Progenitor cell of endocrine pancreas (in vitro differentiated cells): ENCODE measurements around the gene UBAP1L. TPM values are rescaled to one million over a fixed set of nuclear protein-coding genes. Genes with fewer than 3 reads are reported as not detected.
A peak's percentile ranks its signal among the peaks of the same experiment; 100 is the strongest.
"Not testable (repeated sequence)": the region's sequence is repeated elsewhere in the genome, so short reads cannot be mapped to it uniquely, and the experiment has no call there.

ENCODE experiments used
- DNase-seq: peaks from one replicate; pipeline ENCODE4 v3.0.0; 2021; ENCODE audit warnings: low spot score; ENCODE audit not compliant: unreplicated experiment
- H3K27ac Mint-ChIP-seq: 2 replicates; pipeline ENCODE4 v1.8.0; 2021; ENCODE audit warnings: mild to moderate bottlenecking, moderate library complexity, mixed read lengths
- H3K27me3 Mint-ChIP-seq: 2 replicates; pipeline ENCODE4 v1.8.0; 2021; ENCODE audit warnings: mixed read lengths
- H3K36me3 Mint-ChIP-seq: 2 replicates; pipeline ENCODE4 v1.8.0; 2022; ENCODE audit warnings: mixed read lengths; ENCODE audit not compliant: insufficient read depth
- H3K4me1 Mint-ChIP-seq: 2 replicates; pipeline ENCODE4 v1.8.0; 2021; ENCODE audit warnings: low read depth, mixed read lengths
- H3K4me3 Mint-ChIP-seq: 2 replicates; pipeline ENCODE4 v1.8.0; 2021; ENCODE audit warnings: low read depth, mild to moderate bottlenecking, moderate library complexity, mixed read lengths
- H3K9me3 Mint-ChIP-seq: 2 replicates; pipeline ENCODE4 v1.8.0; 2021; ENCODE audit warnings: low read depth, mixed read lengths
- total RNA-seq: library from RNA; stranded (reverse); gene quantifications from 2 replicates; pipeline ENCODE4 v1.2.1, GENCODE V29; 2021
- TF ChIP-seq, protein P1 (sequence below): fragments of 200-600 bp; sonication (generic); IDR thresholded peaks from one replicate; pipeline ENCODE4 v1.5.0; 2021; ENCODE audit warnings: antibody characterized with exemption, mild to moderate bottlenecking; ENCODE audit not compliant: unreplicated experiment

UBAP1L gene
- total RNA-seq, 1 donor from 2014 or later = 5.8 TPM

DNA sequence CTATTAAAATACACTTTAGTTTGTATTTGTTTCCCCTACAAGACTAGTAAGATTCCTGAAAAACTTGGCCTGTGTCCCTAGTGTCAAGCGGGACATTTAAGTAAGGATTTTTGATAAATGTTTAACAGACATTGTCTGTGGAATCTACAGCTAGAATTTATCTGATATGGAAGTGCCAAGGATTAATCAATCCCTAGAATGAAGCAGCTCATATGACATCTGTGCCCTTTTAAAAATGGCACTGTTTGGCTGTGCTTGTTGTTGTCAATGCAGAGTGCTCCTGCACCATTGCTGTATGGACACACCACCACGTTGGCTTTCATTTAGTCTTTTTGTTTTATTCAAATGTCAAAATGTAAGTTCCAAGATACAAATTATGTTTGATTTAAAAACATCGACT, 32.9 kb upstream of the UBAP1L start:
- H3K9me3 Mint-ChIP-seq = no peaks in the 10 kb centered on the region
- TF ChIP-seq, protein P1, sequence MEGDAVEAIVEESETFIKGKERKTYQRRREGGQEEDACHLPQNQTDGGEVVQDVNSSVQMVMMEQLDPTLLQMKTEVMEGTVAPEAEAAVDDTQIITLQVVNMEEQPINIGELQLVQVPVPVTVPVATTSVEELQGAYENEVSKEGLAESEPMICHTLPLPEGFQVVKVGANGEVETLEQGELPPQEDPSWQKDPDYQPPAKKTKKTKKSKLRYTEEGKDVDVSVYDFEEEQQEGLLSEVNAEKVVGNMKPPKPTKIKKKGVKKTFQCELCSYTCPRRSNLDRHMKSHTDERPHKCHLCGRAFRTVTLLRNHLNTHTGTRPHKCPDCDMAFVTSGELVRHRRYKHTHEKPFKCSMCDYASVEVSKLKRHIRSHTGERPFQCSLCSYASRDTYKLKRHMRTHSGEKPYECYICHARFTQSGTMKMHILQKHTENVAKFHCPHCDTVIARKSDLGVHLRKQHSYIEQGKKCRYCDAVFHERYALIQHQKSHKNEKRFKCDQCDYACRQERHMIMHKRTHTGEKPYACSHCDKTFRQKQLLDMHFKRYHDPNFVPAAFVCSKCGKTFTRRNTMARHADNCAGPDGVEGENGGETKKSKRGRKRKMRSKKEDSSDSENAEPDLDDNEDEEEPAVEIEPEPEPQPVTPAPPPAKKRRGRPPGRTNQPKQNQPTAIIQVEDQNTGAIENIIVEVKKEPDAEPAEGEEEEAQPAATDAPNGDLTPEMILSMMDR = no peak
- H3K4me1 Mint-ChIP-seq = no peaks in the 10 kb centered on the region
- H3K36me3 Mint-ChIP-seq = peaks cover 11% of the 10 kb centered on the region
- H3K27ac Mint-ChIP-seq = no peak overlapping the region
- H3K4me3 Mint-ChIP-seq = no peak overlapping the region
- no peaks in the 10 kb centered on the region for H3K27me3 Mint-ChIP-seq
- no peak for DNase-seq

DNA sequence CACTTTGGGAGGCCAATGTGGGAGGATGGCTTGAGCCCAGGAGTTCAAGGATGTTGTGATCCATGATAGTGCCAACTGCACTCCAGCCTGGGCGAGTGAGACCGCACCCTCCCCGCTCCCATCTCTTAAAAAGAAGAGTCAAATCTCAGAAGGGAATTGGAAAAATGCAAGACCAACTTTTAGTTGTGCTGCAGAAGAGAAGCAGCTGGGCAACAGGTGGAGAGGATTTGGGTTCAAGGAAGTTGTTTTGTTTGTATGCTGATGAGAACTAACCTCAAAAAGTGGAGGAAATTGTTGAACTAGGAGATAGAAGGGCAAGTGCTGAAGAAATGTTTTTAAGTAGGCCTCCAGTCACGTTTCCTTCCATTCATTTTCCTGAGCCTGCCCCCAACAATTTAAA, 31.4 kb upstream of the UBAP1L start:
- Mint-ChIP-seq H3K27ac (no peak overlapping the region), H3K27me3 (no peaks in the 10 kb centered on the region)

DNA sequence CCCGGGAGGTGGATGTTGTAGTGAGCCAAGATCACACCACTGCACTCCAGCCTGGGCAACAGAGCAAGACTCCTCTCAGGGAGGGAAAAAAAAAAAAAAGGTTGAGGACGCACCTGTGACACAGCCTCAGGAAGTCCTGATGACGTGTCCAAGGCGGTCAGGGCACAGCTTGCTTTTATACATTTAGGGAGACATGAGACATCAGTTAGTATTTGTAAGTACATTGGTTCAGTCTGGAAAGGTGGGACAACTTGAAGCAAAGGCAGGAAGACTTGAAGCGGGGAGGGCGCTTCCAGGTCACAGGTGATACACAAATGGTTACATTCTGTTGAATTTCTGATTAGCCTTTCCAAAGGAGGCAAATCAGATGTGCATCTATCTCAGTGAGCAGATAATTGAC, 23.6 kb upstream of the UBAP1L start:
- not testable (repeated sequence) for H3K4me3 Mint-ChIP-seq, H3K4me1 Mint-ChIP-seq, DNase-seq, H3K27ac Mint-ChIP-seq, H3K27me3 Mint-ChIP-seq
- peaks cover 10% of the 10 kb centered on the region for H3K36me3 Mint-ChIP-seq
- H3K9me3 Mint-ChIP-seq = peaks cover 14% of the 10 kb centered on the region

More for the DNA sequence above, 31.4 kb upstream of the UBAP1L start:
- H3K4me3 Mint-ChIP-seq = no peak overlapping the region
- DNase-seq = no peak
- peaks cover 8% of the 10 kb centered on the region for H3K36me3 Mint-ChIP-seq
- no peaks in the 10 kb centered on the region for H3K4me1 Mint-ChIP-seq
- TF ChIP-seq, protein P1 = no peak
- H3K9me3 Mint-ChIP-seq = no peaks in the 10 kb centered on the region

DNA sequence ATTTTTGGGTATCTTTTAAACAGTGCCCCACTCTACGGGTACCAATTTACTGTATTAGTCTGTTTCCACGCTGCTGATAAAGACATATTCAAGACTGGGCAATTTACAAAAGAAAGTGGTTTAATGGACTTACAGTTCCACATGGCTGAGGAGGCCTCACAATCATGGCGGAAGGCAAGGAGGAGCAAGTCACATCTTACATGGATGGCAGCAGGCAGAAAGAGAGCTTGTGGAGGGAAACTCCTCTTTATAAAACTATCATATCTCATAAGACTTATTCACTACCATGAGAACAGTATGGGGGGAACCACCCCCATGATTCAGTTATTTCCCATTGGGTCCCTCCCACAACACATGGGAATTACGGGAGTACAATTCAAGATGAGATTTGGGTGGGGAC, 22.9 kb upstream of the UBAP1L start:
- peaks cover 14% of the 10 kb centered on the region for H3K9me3 Mint-ChIP-seq
- H3K27ac Mint-ChIP-seq, H3K27me3 Mint-ChIP-seq, DNase-seq, H3K4me3 Mint-ChIP-seq, H3K4me1 Mint-ChIP-seq: not testable (repeated sequence)
- H3K36me3 Mint-ChIP-seq = peaks cover 11% of the 10 kb centered on the region

DNA sequence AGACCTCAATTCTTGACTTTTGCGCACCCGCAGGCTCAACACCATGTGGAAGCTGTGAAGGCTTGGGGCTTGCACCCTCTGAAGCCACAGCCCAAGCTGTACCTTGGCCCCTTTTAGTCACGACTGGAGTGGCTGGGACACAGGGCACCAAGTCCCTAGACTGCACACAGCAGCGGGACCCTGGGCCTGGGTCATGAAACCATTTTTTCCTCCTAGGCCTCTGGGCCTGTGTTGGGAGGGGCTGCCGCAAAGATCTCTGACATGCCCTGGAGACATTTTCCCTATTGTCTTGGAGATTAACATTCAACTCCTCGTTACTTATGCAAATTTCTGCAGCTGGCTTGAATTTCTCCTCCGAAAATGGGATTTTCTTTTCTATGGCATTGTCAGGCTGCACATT, 22.1 kb upstream of the UBAP1L start:
- H3K36me3 Mint-ChIP-seq = peaks cover 11% of the 10 kb centered on the region
- H3K27me3 Mint-ChIP-seq = not testable (repeated sequence)

DNA sequence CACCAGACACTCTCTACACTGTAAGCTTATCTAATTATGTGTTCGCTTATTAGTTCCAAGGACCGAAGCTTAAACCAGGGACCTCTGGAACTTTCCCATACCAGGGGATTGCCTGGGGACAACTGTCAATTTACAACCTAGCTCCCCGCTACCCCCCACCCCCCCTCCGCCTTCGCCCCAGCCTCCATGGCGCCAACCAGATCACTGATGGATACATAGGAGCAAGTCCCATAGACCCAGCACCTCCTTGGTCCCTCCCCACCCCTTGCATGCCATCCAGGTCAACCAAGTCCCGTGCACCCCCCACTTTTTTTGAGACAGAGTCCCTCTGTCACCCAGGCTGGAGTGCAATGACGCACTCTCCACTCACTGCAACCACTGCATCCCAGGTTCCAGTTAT, 19.5 kb upstream of the UBAP1L start:
- peaks cover 12% of the 10 kb centered on the region for H3K4me1 Mint-ChIP-seq
- H3K9me3 Mint-ChIP-seq = peaks cover 14% of the 10 kb centered on the region
- H3K36me3 Mint-ChIP-seq = peaks cover 12% of the 10 kb centered on the region
- H3K27me3 Mint-ChIP-seq = no peaks in the 10 kb centered on the region
- peak overlapping the region; percentile 87 for H3K4me3 Mint-ChIP-seq
- TF ChIP-seq, protein P1 = no peak
- no peak for DNase-seq
- no peak overlapping the region for H3K27ac Mint-ChIP-seq

More for the DNA sequence above, 22.1 kb upstream of the UBAP1L start:
- Mint-ChIP-seq H3K4me1 (peaks cover 10% of the 10 kb centered on the region), H3K9me3 (peaks cover 14% of the 10 kb centered on the region)
- not testable (repeated sequence) for H3K4me3 Mint-ChIP-seq, H3K27ac Mint-ChIP-seq, DNase-seq

DNA sequence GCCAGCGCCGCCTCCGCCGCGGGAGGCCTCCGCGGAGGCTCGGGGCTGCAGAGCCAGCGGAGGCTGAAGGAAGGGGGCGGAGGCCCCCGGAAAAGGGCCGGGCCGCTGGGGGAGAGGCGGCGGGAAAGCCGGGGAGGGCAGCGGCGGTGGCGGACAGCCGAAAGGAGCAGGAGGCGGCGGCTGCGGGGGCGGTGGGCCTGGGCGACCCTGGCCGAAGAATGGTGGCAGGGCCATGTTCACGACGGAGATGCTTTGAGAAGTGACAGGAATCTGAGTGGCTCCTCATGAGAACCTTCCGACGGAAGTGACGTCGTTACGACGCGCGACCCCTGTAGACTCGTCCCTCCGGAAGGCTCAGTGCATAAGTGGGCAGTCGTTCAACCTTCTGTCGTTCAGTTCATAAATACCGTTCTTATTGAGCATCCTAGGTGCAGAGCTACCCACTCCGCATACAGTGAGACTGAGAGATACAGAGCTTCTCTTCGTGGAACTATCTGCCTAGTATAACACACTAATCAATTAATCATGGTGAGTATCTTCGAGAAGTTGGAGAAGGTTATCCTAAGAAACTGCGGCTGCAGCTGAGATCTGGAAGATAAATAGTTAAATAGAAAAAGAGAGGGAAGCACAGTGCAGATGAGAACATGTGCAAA, 18.7 kb upstream of the UBAP1L start, which contains the start of gene PDCD7:
TSS of gene PDCD7 (minus strand) at position 261 of the 653 bp plus-strand sequence. CDS start at position 234, 27 bp downstream.
- H3K27ac Mint-ChIP-seq = peak within 1 kb of the TSS; percentile 94
- peaks cover 12% of the 10 kb centered on the region for H3K9me3 Mint-ChIP-seq
- peaks cover 12% of the 10 kb centered on the region for H3K4me1 Mint-ChIP-seq
- TF ChIP-seq, protein P1 = no peak
- peak; percentile 45 for DNase-seq
- no peaks in the 10 kb centered on the region for H3K27me3 Mint-ChIP-seq
- peak within 1 kb of the TSS; percentile 87 for H3K4me3 Mint-ChIP-seq
- H3K36me3 Mint-ChIP-seq = peaks cover 12% of the 10 kb centered on the region
